ENCODE results near the gene TET3. TPM values are rescaled to one million over a fixed set of nuclear protein-coding genes. Genes with fewer than 3 reads are reported as not detected.

The TET3 gene
- total RNA-seq, 1 donor from 2014 or later, result 92.4 TPM

- Mint-ChIP-seq H3K27ac (ENCODE audit: unreplicated experiment) (peak overlapping the region; percentile 97), H3K4me1 (ENCODE audit: low read depth, unreplicated experiment) (peaks cover 71% of the 10 kb centered on the region), H3K4me3 (ENCODE audit: unreplicated experiment) (peak overlapping the region; percentile 96)
Observed at GRCh38 chr2:74002505-74003421, 18.1 kb downstream of the TET3 start.

DNA sequence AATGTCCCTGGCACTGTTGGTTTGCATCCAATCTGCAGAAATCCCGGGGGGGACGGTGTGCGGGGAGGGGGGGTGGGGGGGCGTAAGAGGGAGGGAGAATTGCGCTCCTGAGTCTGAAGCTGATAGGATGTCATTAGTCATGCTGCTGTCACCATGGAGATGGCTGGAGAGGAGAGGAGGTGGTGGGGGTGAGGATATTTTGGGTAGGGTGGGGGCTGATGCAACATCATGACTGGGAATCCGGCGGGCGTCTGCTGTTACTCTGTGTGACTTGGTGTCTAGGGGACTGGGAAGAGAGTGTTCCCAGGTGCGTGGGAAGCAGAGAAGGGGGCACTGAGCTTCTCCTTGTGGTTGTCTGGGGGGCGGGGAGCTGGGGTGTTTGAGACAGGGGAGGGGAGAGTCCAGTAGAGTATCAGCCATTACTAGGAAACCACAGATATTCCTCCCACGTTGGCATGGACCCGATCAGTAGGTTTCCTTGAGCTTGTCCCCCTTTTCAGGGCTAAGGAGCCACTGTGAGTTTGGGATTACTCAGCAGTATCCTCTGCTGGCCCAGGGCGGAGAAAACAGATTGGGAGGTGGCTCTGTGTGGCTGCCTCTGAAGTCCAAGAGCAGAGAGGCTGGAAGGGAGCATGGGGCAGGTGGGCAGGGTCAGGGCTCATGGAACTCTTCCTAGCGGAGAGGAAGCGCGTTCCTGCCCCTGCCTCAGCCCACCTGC lies 18.9 kb downstream of the TET3 start:
- Mint-ChIP-seq H3K36me3 (ENCODE audit: unreplicated experiment) (no peaks in the 10 kb centered on the region), H3K27ac (ENCODE audit: unreplicated experiment) (peak overlapping the region; percentile 97), H3K27me3 (ENCODE audit: unreplicated experiment) (peaks cover 14% of the 10 kb centered on the region), H3K4me3 (ENCODE audit: unreplicated experiment) (peak overlapping the region; percentile 96), H3K9me3 (ENCODE audit: unreplicated experiment) (peaks cover 26% of the 10 kb centered on the region), H3K4me1 (ENCODE audit: low read depth, unreplicated experiment) (peaks cover 71% of the 10 kb centered on the region)
- DNase-seq, result no peak
- no peak for TF ChIP-seq CTCF (IDR thresholded peaks at IDR 0.05; ENCODE audit: partially characterized antibody, unreplicated experiment)

More at GRCh38 chr2:74002505-74003421, 18.1 kb downstream of the TET3 start:
- H3K36me3 Mint-ChIP-seq (ENCODE audit: unreplicated experiment), result no peaks in the 10 kb centered on the region
- no peak for TF ChIP-seq CTCF (IDR thresholded peaks at IDR 0.05; ENCODE audit: partially characterized antibody, unreplicated experiment)
- peaks cover 16% of the 10 kb centered on the region for H3K27me3 Mint-ChIP-seq (ENCODE audit: unreplicated experiment)
- H3K9me3 Mint-ChIP-seq (ENCODE audit: unreplicated experiment), result peaks cover 29% of the 10 kb centered on the region
- peak; percentile 90 for DNase-seq

- Mint-ChIP-seq H3K4me3 (ENCODE audit: unreplicated experiment) (peak overlapping the region; percentile 96), H3K36me3 (ENCODE audit: unreplicated experiment) (no peaks in the 10 kb centered on the region), H3K9me3 (ENCODE audit: unreplicated experiment) (peaks cover 26% of the 10 kb centered on the region), H3K27ac (ENCODE audit: unreplicated experiment) (peak overlapping the region; percentile 90), H3K27me3 (ENCODE audit: unreplicated experiment) (peaks cover 11% of the 10 kb centered on the region), H3K4me1 (ENCODE audit: low read depth, unreplicated experiment) (peaks cover 73% of the 10 kb centered on the region)
- DNase-seq, result no peak
- TF ChIP-seq CTCF (IDR thresholded peaks at IDR 0.05; ENCODE audit: partially characterized antibody, unreplicated experiment), result no peak
Observed at GRCh38 chr2:74004212-74005182, 19.8 kb downstream of the TET3 start.

DNA sequence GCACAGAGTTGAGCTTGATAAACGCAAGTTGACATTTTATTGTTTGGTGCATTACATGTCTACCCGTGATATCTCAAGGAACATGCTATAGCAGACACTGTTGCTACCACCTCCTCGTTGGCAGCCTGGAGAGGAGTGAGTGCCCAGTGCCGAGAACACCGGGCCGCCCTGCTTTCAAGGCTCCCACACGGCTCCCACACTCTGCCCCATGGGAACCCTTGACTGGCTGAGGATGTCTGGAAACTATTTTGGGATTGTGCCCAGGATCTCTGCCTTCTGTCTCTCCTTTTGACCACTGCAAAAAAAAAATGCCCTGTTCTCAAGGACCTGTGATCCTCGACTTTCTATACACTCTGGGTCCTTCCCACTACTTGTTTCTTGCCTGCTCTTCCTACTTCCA lies 21.1 kb downstream of the TET3 start:
- Mint-ChIP-seq H3K4me1 (ENCODE audit: low read depth, unreplicated experiment) (peaks cover 69% of the 10 kb centered on the region), H3K4me3 (ENCODE audit: unreplicated experiment) (peak overlapping the region; percentile 96), H3K9me3 (ENCODE audit: unreplicated experiment) (peaks cover 20% of the 10 kb centered on the region), H3K27ac (ENCODE audit: unreplicated experiment) (peak overlapping the region; percentile 10), H3K36me3 (ENCODE audit: unreplicated experiment) (no peaks in the 10 kb centered on the region), H3K27me3 (ENCODE audit: unreplicated experiment) (peaks cover 11% of the 10 kb centered on the region)
- no peak for DNase-seq
- no peak for TF ChIP-seq CTCF (IDR thresholded peaks at IDR 0.05; ENCODE audit: partially characterized antibody, unreplicated experiment)

All from glutamatergic neuron (in vitro differentiated cells).